HCT116 (cell line): ENCODE data around the gene SLFN12L. TPM values are rescaled to one million over a fixed set of nuclear protein-coding genes. Genes with fewer than 3 reads are reported as not detected.

Source experiments
- ATAC-seq: fragments of 200-7000 bp; cut with Tn5 transposase; 2 replicates; pipeline ENCODE4 v1.9.1; 2020; ENCODE audit warnings: mild to moderate bottlenecking, moderate library complexity
- BruUV-seq: library from RNA; stranded (reverse); fragments of 400-500 nt; replicated peaks from 2 replicates; lab custom pipeline; 2021; lab: Mats Ljungman, UMichigan
- CTCF ChIA-PET: fragments of 300-600 bp; sonication (Branson Sonifier 250); formaldehyde crosslinking; loops from one replicate; lab custom pipeline; 2021; ENCODE audit warnings: antibody characterized with exemption; lab: Charles Lee
- POLR2A ChIA-PET: fragments of 300-600, 350-600 bp; sonication (Branson Sonifier 250); formaldehyde crosslinking; loops from one replicate; lab custom pipeline; 2021; ENCODE audit warnings: antibody characterized with exemption; lab: Charles Lee
- RAD21 ChIA-PET, 2 experiments: fragments of 300-600 bp; sonication (Branson Sonifier 250); formaldehyde crosslinking; loops; one replicate each; lab custom pipeline; 2023; ENCODE audit warnings: low total read pairs in 2 of 2; ENCODE audit not compliant: uncharacterized antibody in 2 of 2, unreplicated experiment in 2 of 2, low non-redundant PET in 1 of 2; lab: Charles Lee
- DNase-seq: peaks from one replicate; pipeline ENCODE4 v3.0.0-alpha.2; 2010; ENCODE audit warnings: low read depth, low spot score
- H2AFZ ChIP-seq: fragments of 200-600 bp; shearing (Covaris generic), sonication (generic); 2 replicates; pipeline ENCODE4 v1.6.1; 2017; ENCODE audit warnings: low read depth, mixed run types, mixed read lengths, antibody characterized with exemption, low read length; ENCODE audit not compliant: poor library complexity, severe bottlenecking
- H3K27ac ChIP-seq: 2 replicates; pipeline ENCODE4 v1.5.1; 2012; ENCODE audit warnings: low read depth, low read length
- H3K27me3 ChIP-seq: fragments of 200-600 bp; sonication (generic); 2 replicates; pipeline ENCODE4 v1.6.1; 2016; ENCODE audit warnings: mixed run types, low read length, mixed read lengths; ENCODE audit not compliant: insufficient read depth
- H3K36me3 ChIP-seq, 2 experiments: fragments of 200-500 bp in 1 of 2; fragments of 200-600 bp in 1 of 2; sonication (Bioruptor generic) in 1 of 2; sonication (generic) in 1 of 2; 2 replicates each; pipeline versions ENCODE4 v1.5.1 to v1.6.1; 2014 to 2016; ENCODE audit warnings: low read length in 2 of 2, inconsistent platforms in 1 of 2, mixed read lengths in 1 of 2, mixed run types in 1 of 2; ENCODE audit not compliant: insufficient read depth in 2 of 2, control insufficient read depth in 1 of 2
- H3K4me1 ChIP-seq, 2 experiments: fragments of 200-600 bp in 1 of 2; sonication (generic) in 1 of 2; 2 replicates each; pipeline versions ENCODE4 v1.5.1 to v1.6.1; 2012 to 2017; ENCODE audit warnings: low read length in 2 of 2, inconsistent platforms in 1 of 2, mild to moderate bottlenecking in 1 of 2, mixed read lengths in 1 of 2, mixed run types in 1 of 2, moderate library complexity in 1 of 2; ENCODE audit not compliant: insufficient read depth in 2 of 2, control insufficient read depth in 1 of 2
- H3K4me2 ChIP-seq: fragments of 200-600 bp; sonication (generic); 2 replicates; pipeline ENCODE4 v1.6.1; 2017; ENCODE audit warnings: mixed run types, low read length, mixed read lengths
- H3K4me3 ChIP-seq, 2 experiments: fragments of 200-600 bp in 1 of 2; sonication (generic) in 1 of 2; replicated peaks in 1 of 2; 2 replicates each; pipeline ENCODE4 v1.5.1; 2011 to 2016; ENCODE audit warnings: low read length in 2 of 2, control low read depth in 1 of 2, low read depth in 1 of 2, mild to moderate bottlenecking in 1 of 2, mixed read lengths in 1 of 2, mixed run types in 1 of 2
- H3K79me2 ChIP-seq: fragments of 200-600 bp; sonication (generic); 2 replicates; pipeline ENCODE4 v1.6.1; 2017; ENCODE audit warnings: mild to moderate bottlenecking, mixed run types, low read length, moderate library complexity, mixed read lengths; ENCODE audit not compliant: insufficient read depth
- H3K9ac ChIP-seq: fragments of 200-600 bp; sonication (generic); 2 replicates; pipeline ENCODE4 v1.6.1; 2016; ENCODE audit warnings: low read length, mixed read lengths
- H3K9me2 ChIP-seq: fragments of 200-600 bp; sonication (generic), shearing (Covaris generic); 2 replicates; pipeline ENCODE4 v1.6.1; 2017; ENCODE audit warnings: mixed run types, mild to moderate bottlenecking, moderate library complexity; ENCODE audit not compliant: insufficient read depth
- H3K9me3 ChIP-seq, 2 experiments: fragments of 200-500 bp in 1 of 2; fragments of 200-600 bp in 1 of 2; sonication (Bioruptor generic) in 1 of 2; sonication (generic) in 1 of 2; 2 replicates each; pipeline ENCODE4 v1.6.1; 2014 to 2017; ENCODE audit warnings: low read length in 2 of 2, mixed read lengths in 2 of 2, inconsistent platforms in 1 of 2, low read depth in 1 of 2, mild to moderate bottlenecking in 1 of 2, mixed run types in 1 of 2, moderate library complexity in 1 of 2; ENCODE audit not compliant: control insufficient read depth in 1 of 2, insufficient read depth in 1 of 2
- H4K20me1 ChIP-seq: fragments of 200-600 bp; sonication (generic), shearing (Covaris generic); 2 replicates; pipeline ENCODE4 v1.6.1; 2017; ENCODE audit warnings: mixed run types, mild to moderate bottlenecking, moderate library complexity; ENCODE audit not compliant: insufficient read depth
- ATF3 ChIP-seq: IDR thresholded peaks from 2 replicates; pipeline ENCODE4 v1.6.1; 2012
- CEBPB ChIP-seq: IDR thresholded peaks from 2 replicates; pipeline ENCODE4 v1.6.1; 2012; ENCODE audit warnings: low read depth
- CTCF ChIP-seq, 3 experiments: fragments of 200-600 bp in 1 of 3; sonication (generic) in 1 of 3; IDR thresholded peaks in 2 of 3; conservative IDR thresholded peaks in 1 of 3; 2 replicates each; pipeline ENCODE4 v1.5.1; 2012 to 2017; ENCODE audit warnings: low read depth in 2 of 3, low read length in 2 of 3, antibody characterized with exemption in 1 of 3, borderline replicate concordance in 1 of 3, control low read depth in 1 of 3, mild to moderate bottlenecking in 1 of 3, mixed read lengths in 1 of 3, mixed run types in 1 of 3, moderate library complexity in 1 of 3; ENCODE audit not compliant: insufficient read depth in 1 of 3
- EGR1 ChIP-seq: IDR thresholded peaks from 2 replicates; pipeline ENCODE4 v1.6.1; 2012; ENCODE audit warnings: low read depth
- ELF1 ChIP-seq: IDR thresholded peaks from 2 replicates; pipeline ENCODE4 v1.6.1; 2012; ENCODE audit warnings: low read depth, borderline replicate concordance
- EZH2 ChIP-seq: fragments of 200-600 bp; sonication (generic); IDR thresholded peaks from 2 replicates; pipeline ENCODE4 v1.6.1; 2017; ENCODE audit warnings: antibody characterized with exemption, mixed run types
- EZH2phosphoT487 ChIP-seq: fragments of 200-600 bp; IDR thresholded peaks from 2 replicates; pipeline ENCODE4 v1.6.1; 2018; ENCODE audit warnings: antibody characterized with exemption, borderline replicate concordance
- JUND ChIP-seq: IDR thresholded peaks from 2 replicates; pipeline ENCODE4 v1.6.1; 2012
- MAX ChIP-seq: IDR thresholded peaks from 2 replicates; pipeline ENCODE4 v1.6.1; 2012
- REST ChIP-seq: IDR thresholded peaks from 2 replicates; pipeline ENCODE4 v1.6.1; 2012; ENCODE audit warnings: low read depth
- SRF ChIP-seq: IDR thresholded peaks from 2 replicates; pipeline ENCODE4 v1.6.1; 2012; ENCODE audit warnings: low read depth
- ZNF274 ChIP-seq: fragments of 200-500 bp; sonication (Bioruptor generic); IDR thresholded peaks from 2 replicates; pipeline ENCODE4 v1.6.1; 2014; ENCODE audit warnings: mild to moderate bottlenecking, low read depth, low read length, inconsistent platforms
- intact Hi-C: fragments of 100-400 bp; cut with micrococcal nuclease; formaldehyde crosslinking; loops from 2 replicates; pipeline ENCODE4 v1.10.0; 2022
- total RNA-seq: library from RNA; stranded (reverse); gene quantifications from one replicate; pipeline ENCODE4 v1.2.1, GENCODE V29; 2021; ENCODE audit not compliant: unreplicated experiment

SLFN12L gene
- total RNA-seq, 1 experiment from 2014 or later: 0.17 TPM

GRCh38 chr17:35569405-35569804, 31.9 kb upstream of the SLFN12L start:
- intact Hi-C loops: no loop called here
- H3K4me1 ChIP-seq: peaks cover 9 to 15% of the 10 kb centered on the region in 2 experiments
- TF ChIP-seq ZNF274 (no peak), CTCF (IDR thresholded peaks at IDR 0.05 in 2 of 3, conservative IDR thresholded peaks at IDR 0.05 in 1 of 3; ENCODE audit: borderline replicate concordance in 1 of 3, insufficient read depth in 1 of 3, low read depth in 2 of 3, low read length in 2 of 3) (no peak), JUND (no peak), EGR1 (no peak), MAX (no peak), ELF1 (no peak), REST (no peak), EZH2 (no peak), EZH2phosphoT487 (no peak), CEBPB (no peak), ATF3 (no peak), SRF (no peak)
- 0 out of 2 replicates have a peak, but pooled peaks cover 3% of the 10 kb centered on the region for H4K20me1 ChIP-seq
- ChIA-PET POLR2A (interaction anchor here (3.0 kb wide), 1 partner anchor 9 kb away, joined by 17 read pairs; the partner anchor contains the start of gene PEX12), CTCF (no interaction called here), RAD21 (no interaction called here)
- peaks cover 4 to 5% of the 10 kb centered on the region in 2 experiments; a peak in 2 of 4 replicates for H3K36me3 ChIP-seq
- no peak overlapping the region for H2AFZ ChIP-seq
- no peak overlapping the region for H3K27ac ChIP-seq
- peak overlapping the region; percentile 63 for H3K4me2 ChIP-seq
- peaks cover 3% of the 10 kb centered on the region; the same call in 1 of the 2 replicates for H3K27me3 ChIP-seq
- H3K9me2 ChIP-seq: no peaks in the 10 kb centered on the region
- peak overlapping the region; percentile 89 for H3K9ac ChIP-seq
- no peaks in the 10 kb centered on the region for H3K9me3 ChIP-seq
- H3K4me3 ChIP-seq: peak overlapping the region in 1 of 2 experiments; percentile 84; a peak in 1 of 4 replicates
- peaks cover 47% of the 10 kb centered on the region for H3K79me2 ChIP-seq
- BruUV-seq: no TSS peak
- ATAC-seq (no peak), DNase-seq (no peak)
